ENCODE results near the gene BBOF1. TPM values are rescaled to one million over a fixed set of nuclear protein-coding genes. Genes with fewer than 3 reads are reported as not detected.

BBOF1 gene
- total RNA-seq, 6 experiments from 2014 or later: 1.6 to 3.0 (median 2.4) TPM

DNA sequence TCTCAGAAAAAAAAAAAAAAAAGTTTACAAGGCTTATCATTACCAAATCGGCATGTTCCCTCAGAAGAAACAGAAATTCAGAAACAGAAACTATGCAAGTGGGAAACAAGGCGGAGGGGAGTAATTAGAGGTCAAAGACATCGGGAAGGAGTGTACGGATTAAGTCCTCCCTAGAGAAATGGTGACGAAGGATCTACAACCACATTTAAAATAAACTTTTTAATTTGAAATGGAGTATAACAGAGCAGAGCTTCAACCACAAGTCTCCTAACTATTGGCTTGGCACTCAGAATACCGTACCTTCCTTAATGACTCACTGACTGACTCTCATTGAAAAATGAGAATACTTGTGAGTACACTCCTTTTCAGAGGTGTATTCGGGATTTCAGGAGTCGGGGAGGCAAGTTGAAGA, 969 bp upstream of the BBOF1 start:
- Mint-ChIP-seq H3K27me3 (ENCODE audit: insufficient read depth) (no peaks in the 10 kb centered on the region), H3K4me1 (ENCODE audit: low read depth) (peaks cover 20% of the 10 kb centered on the region), H3K4me3 (peak overlapping the region; percentile 93), H3K36me3 (ENCODE audit: low read depth) (no peaks in the 10 kb centered on the region), H3K9me3 (no peaks in the 10 kb centered on the region), H3K27ac (peak overlapping the region; percentile 96)
- TF ChIP-seq CTCF (IDR thresholded peaks at IDR 0.05): no peak
- DNase-seq: peak; percentile 74

DNA sequence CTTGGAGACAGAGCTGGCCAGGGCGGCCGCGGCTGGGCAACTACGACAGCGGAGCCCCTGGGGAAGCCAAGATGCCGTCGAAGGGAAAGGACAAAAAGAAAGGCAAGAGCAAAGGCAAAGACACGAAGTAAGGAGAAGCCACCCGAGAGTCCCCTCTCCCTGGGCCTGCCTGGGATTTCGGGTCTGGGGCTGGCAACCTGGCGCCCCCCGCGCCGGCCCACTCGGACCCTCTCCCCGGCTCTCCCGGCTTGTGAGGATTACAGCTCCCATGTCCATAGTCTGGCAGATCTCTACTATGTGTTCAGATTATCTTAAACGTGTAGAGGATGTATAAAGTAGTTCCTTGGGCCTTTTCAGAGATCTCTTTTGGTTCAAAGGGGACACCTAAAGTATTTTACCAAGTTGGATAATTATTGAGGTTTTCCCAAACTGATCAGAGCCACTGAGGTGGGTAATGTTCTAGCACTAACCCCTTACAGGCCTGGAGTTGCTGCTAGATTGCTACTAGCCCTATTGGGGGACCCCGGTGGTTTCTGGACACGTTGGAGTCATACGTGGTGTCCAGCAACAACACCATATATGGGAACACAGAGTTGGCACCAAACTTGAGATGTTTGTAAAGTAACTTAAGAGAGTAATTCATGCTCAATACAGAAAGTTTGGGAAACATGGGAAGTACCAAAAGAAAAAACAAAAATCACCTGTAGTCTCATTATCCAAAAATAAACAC, 424 bp downstream of the BBOF1 start:
- Mint-ChIP-seq H3K4me1 (ENCODE audit: low read depth) (peaks cover 20% of the 10 kb centered on the region), H3K4me3 (peak overlapping the region; percentile 93), H3K27me3 (ENCODE audit: insufficient read depth) (no peaks in the 10 kb centered on the region; the same call in 1 of the 2 replicates), H3K27ac (peak overlapping the region; percentile 93), H3K36me3 (ENCODE audit: low read depth) (no peaks in the 10 kb centered on the region), H3K9me3 (no peaks in the 10 kb centered on the region)
- no peak for TF ChIP-seq CTCF (IDR thresholded peaks at IDR 0.05)
- DNase-seq: peak; percentile 29

DNA sequence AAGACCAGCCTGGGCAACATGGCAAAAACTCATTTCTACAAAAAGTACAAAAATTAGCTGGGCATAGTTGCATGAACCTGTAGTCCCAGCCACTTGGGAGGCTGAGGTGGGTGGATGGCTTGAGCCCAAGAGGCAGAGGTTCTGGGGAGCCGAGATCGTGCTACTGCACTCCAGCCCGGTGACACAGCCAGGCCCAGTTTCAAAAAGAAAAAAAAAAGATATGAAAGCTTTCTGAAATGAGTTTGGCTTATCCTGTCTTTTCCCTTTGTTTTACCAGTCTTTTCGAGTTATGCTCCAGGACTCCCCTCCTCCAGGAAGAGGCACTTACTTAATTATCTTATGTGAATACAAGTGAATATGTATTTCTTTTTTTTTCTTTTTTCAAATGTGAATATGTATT, 3.2 kb downstream of the BBOF1 start:
- no peak for TF ChIP-seq CTCF (IDR thresholded peaks at IDR 0.05)
- H3K27me3 Mint-ChIP-seq (ENCODE audit: insufficient read depth): no peaks in the 10 kb centered on the region; the same call in 1 of the 2 replicates
- no peak for DNase-seq
- no peak overlapping the region for H3K27ac Mint-ChIP-seq
- no peak overlapping the region for H3K4me3 Mint-ChIP-seq
- H3K9me3 Mint-ChIP-seq: no peaks in the 10 kb centered on the region
- H3K4me1 Mint-ChIP-seq (ENCODE audit: low read depth): peaks cover 20% of the 10 kb centered on the region
- H3K36me3 Mint-ChIP-seq (ENCODE audit: low read depth): no peaks in the 10 kb centered on the region

- H3K27me3 Mint-ChIP-seq (ENCODE audit: insufficient read depth): no peaks in the 10 kb centered on the region
- TF ChIP-seq CTCF (IDR thresholded peaks at IDR 0.05): no peak
- DNase-seq: no peak
- H3K27ac Mint-ChIP-seq: no peak overlapping the region
- H3K4me1 Mint-ChIP-seq (ENCODE audit: low read depth): no peaks in the 10 kb centered on the region
- no peaks in the 10 kb centered on the region for H3K9me3 Mint-ChIP-seq
- H3K4me3 Mint-ChIP-seq: no peak overlapping the region
- H3K36me3 Mint-ChIP-seq (ENCODE audit: low read depth): no peaks in the 10 kb centered on the region
These were observed 10.0 kb downstream of the BBOF1 start for GRCh38 chr14:74029136-74029535.

GRCh38 chr14:74034572-74034971, 15.4 kb downstream of the BBOF1 start:
- no peaks in the 10 kb centered on the region for H3K4me1 Mint-ChIP-seq (ENCODE audit: low read depth)
- no peak overlapping the region for H3K4me3 Mint-ChIP-seq
- no peaks in the 10 kb centered on the region for H3K36me3 Mint-ChIP-seq (ENCODE audit: low read depth)
- TF ChIP-seq CTCF (IDR thresholded peaks at IDR 0.05): no peak
- H3K27me3 Mint-ChIP-seq (ENCODE audit: insufficient read depth): no peaks in the 10 kb centered on the region
- no peaks in the 10 kb centered on the region for H3K9me3 Mint-ChIP-seq
- no peak overlapping the region for H3K27ac Mint-ChIP-seq
- DNase-seq: no peak
